Ascending aorta (tissue), 2 donors: ENCODE results near the gene RIT2. TPM values are rescaled to one million over a fixed set of nuclear protein-coding genes. Genes with fewer than 3 reads are reported as not detected.

Source experiments
- DNase-seq, 2 donors: peaks; one replicate each; pipeline ENCODE4 v3.0.0-alpha.2; 2019; ENCODE audit warnings: low spot score in 2 of 2
- H3K27ac ChIP-seq, 2 donors: fragments of 200-600 bp; sonication (generic); one replicate each; pipeline ENCODE4 v1.5.1; 2016 to 2017; ENCODE audit warnings: mild to moderate bottlenecking in 1 of 2
- H3K27me3 ChIP-seq: fragments of 200-600 bp; sonication (generic); one replicate; pipeline ENCODE4 v1.5.1; 2017
- H3K36me3 ChIP-seq, 2 donors: fragments of 200-600 bp; sonication (generic); one replicate each; pipeline ENCODE4 v1.5.1; 2016
- H3K4me1 ChIP-seq, 2 donors: fragments of 200-600 bp; sonication (generic); one replicate each; pipeline ENCODE4 v1.5.1; 2016 to 2017; ENCODE audit warnings: mild to moderate bottlenecking in 1 of 2
- H3K4me3 ChIP-seq, 2 donors: fragments of 200-600 bp; sonication (generic); one replicate each; pipeline ENCODE4 v1.5.1; 2016 to 2017; ENCODE audit warnings: mild to moderate bottlenecking in 1 of 2
- H3K9me3 ChIP-seq, 2 donors: fragments of 200-600 bp; sonication (generic); one replicate each; pipeline ENCODE4 v1.5.1; 2016
- CTCF ChIP-seq, 3 experiments: fragments of 200-600 bp in 2 of 3; fragments of 450-650 bp in 1 of 3; sonication (generic) in 2 of 3; IDR thresholded peaks; one replicate each; pipeline ENCODE4 v1.5.1; 2016 to 2019; ENCODE audit warnings: antibody characterized with exemption in 3 of 3, mild to moderate bottlenecking in 1 of 3, moderate library complexity in 1 of 3
- intact Hi-C: fragments of 100-400 bp; cut with DNase I; formaldehyde crosslinking; loops from one replicate; pipeline ENCODE4 v1.15.1; 2023
- total RNA-seq: library from RNA; depleted of rRNA; stranded (reverse); fragments of >200 nt; gene quantifications from one replicate; pipeline ENCODE4 v1.1.0, GENCODE V29; 2016

Gene RIT2
- total RNA-seq, 1 donor from 2014 or later: not detected

- no peak for DNase-seq
- H3K9me3 ChIP-seq: no peaks in the 10 kb centered on the region
- no peaks in the 10 kb centered on the region for H3K27me3 ChIP-seq
- no peak overlapping the region for H3K4me3 ChIP-seq
- TF ChIP-seq CTCF (IDR thresholded peaks at IDR 0.05): no peak
- no peak overlapping the region for H3K27ac ChIP-seq
- H3K36me3 ChIP-seq: no peaks in the 10 kb centered on the region
- intact Hi-C loops: no loop called here
- H3K4me1 ChIP-seq: no peaks in the 10 kb centered on the region
Measured at GRCh38 chr18:42892181-42892580, 223.3 kb downstream of the RIT2 start.

- Histone ChIP-seq H3K4me1 (no peaks in the 10 kb centered on the region), H3K27ac (no peak overlapping the region), H3K36me3 (no peaks in the 10 kb centered on the region), H3K4me3 (no peak overlapping the region), H3K27me3 (no peaks in the 10 kb centered on the region), H3K9me3 (no peaks in the 10 kb centered on the region)
- no peak for DNase-seq
- no peak for TF ChIP-seq CTCF (IDR thresholded peaks at IDR 0.05)
- intact Hi-C loops: no loop called here
Measured at GRCh38 chr18:42891705-42892104, 223.8 kb downstream of the RIT2 start.

- intact Hi-C loops: no loop called here
Measured at GRCh38 chr18:42883169-42883568, 232.3 kb downstream of the RIT2 start.

DNA sequence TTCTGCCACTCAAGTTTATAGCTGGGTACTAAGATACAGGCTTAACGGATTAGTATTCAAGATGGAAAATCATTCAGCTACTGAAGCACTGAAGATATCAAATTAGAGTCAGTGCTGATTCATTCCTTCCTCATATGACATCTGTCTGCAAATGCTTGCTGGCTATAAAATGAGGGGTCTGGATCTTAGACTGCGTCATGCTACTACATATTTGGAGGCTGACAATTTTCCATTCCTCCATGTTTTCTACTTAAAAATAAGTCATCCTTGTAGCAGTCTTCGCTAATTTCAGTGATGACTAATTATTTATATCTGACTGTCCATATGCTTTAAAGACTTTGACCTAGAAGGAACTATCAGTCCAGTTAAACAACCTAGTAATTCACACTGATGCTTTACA is 233.4 kb downstream of the RIT2 start:
- no peaks in the 10 kb centered on the region for H3K4me1 ChIP-seq
- no peak overlapping the region for H3K27ac ChIP-seq
- intact Hi-C loops: no loop called here
- no peaks in the 10 kb centered on the region for H3K9me3 ChIP-seq
- no peaks in the 10 kb centered on the region for H3K36me3 ChIP-seq
- no peak for TF ChIP-seq CTCF (IDR thresholded peaks at IDR 0.05)
- no peaks in the 10 kb centered on the region for H3K27me3 ChIP-seq
- DNase-seq: no peak
- no peak overlapping the region for H3K4me3 ChIP-seq

More at GRCh38 chr18:42883169-42883568, 232.3 kb downstream of the RIT2 start:
- no peaks in the 10 kb centered on the region for H3K4me1 ChIP-seq
- DNase-seq: no peak
- TF ChIP-seq CTCF (IDR thresholded peaks at IDR 0.05): no peak
- H3K36me3 ChIP-seq: no peaks in the 10 kb centered on the region
- no peak overlapping the region for H3K4me3 ChIP-seq
- no peak overlapping the region for H3K27ac ChIP-seq
- H3K9me3 ChIP-seq: no peaks in the 10 kb centered on the region
- H3K27me3 ChIP-seq: no peaks in the 10 kb centered on the region

DNA sequence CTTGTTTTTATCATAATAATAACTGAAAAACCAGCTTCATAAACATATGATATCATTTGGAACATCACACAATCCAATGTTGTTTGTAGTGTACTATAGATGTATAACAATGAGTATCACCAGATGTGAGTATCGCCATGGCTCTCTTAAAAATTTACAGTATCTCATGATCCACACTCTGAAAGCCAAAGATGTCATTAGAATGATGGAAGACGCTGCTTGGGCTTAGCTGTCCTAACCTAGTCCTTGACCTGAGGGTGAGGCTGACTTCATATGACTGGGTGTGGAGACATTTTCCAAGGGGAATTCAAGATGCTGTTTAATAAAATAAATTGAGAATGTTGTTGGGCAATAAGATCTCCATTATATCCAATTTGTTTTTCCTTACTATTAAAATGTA is 242.6 kb downstream of the RIT2 start:
- DNase-seq: no peak
- TF ChIP-seq CTCF (IDR thresholded peaks at IDR 0.05): no peak
- Histone ChIP-seq H3K27ac (no peak overlapping the region), H3K27me3 (no peaks in the 10 kb centered on the region), H3K9me3 (no peaks in the 10 kb centered on the region), H3K36me3 (no peaks in the 10 kb centered on the region), H3K4me1 (no peaks in the 10 kb centered on the region), H3K4me3 (no peak overlapping the region)
- intact Hi-C loops: no loop called here

DNA sequence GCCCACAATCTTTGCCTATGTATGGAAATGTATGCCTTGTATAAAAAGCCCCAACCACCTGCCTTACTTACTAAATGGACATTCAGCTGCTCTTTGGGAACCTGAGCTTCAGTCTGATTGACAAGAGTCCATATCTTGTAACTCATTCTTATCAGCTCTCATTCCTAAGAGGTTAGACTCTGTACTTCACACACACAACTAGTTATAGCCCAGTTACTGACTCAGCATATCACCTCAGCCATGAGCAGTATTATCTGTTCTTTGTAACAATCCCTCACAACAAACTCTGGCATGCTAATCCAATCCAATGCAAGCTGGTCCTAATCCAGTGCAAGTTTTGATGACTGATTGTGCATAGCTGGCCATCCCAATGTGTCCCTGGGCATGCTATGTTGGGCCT is 250.6 kb downstream of the RIT2 start:
- Histone ChIP-seq H3K27me3 (no peaks in the 10 kb centered on the region), H3K4me1 (no peaks in the 10 kb centered on the region), H3K27ac (no peak overlapping the region), H3K4me3 (no peak overlapping the region), H3K9me3 (no peaks in the 10 kb centered on the region), H3K36me3 (no peaks in the 10 kb centered on the region)
- DNase-seq: no peak
- no peak for TF ChIP-seq CTCF (IDR thresholded peaks at IDR 0.05)
- intact Hi-C loops: no loop called here
